GM23248 (cell line): ENCODE measurements around the gene PIGM.

Source experiments
- EZH2 ChIP-seq: fragments of 200-600 bp; sonication (generic); IDR thresholded peaks from 2 replicates; pipeline ENCODE4 v1.6.1; 2018; ENCODE audit warnings: antibody characterized with exemption, mild to moderate bottlenecking; ENCODE audit not compliant: insufficient read depth, poor library complexity, severe bottlenecking
- EZH2phosphoT487 ChIP-seq: fragments of 200-600 bp; sonication (generic); IDR thresholded peaks from 2 replicates; pipeline ENCODE4 v1.6.1; 2018; ENCODE audit warnings: antibody characterized with exemption, moderate library complexity, mild to moderate bottlenecking, low read depth; ENCODE audit not compliant: insufficient read depth

- TF ChIP-seq EZH2: no peak
- no peak for TF ChIP-seq EZH2phosphoT487
Observed at GRCh38 chr1:160071289-160071688, 39.5 kb upstream of the PIGM start.
